ENCODE data around the gene BTF3. TPM values are rescaled to one million over a fixed set of nuclear protein-coding genes. Genes with fewer than 3 reads are reported as not detected.
"Not testable (repeated sequence)": the region's sequence is repeated elsewhere in the genome, so short reads cannot be mapped to it uniquely, and the experiment has no call there.

Gene BTF3
- total RNA-seq, 1 donor = 207 TPM

DNA sequence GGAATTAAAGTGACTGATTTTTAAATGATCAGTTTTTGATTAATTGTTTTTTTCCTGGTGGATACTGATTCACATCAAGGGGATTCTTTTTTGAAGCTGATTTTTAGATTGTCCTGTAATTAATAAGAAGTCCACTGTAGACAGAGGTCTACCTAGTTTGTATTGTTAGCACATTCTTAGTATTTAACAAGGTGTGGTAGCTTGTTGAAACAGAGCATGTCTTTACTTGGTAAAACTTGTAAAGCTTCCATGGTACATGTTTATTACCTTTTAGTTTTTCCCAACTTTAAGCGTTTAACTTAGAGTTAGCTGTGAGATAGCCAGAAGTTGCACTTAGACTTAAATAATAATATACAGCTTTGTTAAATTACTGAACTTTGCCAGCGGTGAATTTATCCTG is 1.5 kb downstream of the BTF3 start:
- DNase-seq (ENCODE audit: insufficient read length, low spot score, missing footprints) = no peak
- peaks cover 46% of the 10 kb centered on the region for H4K20me1 ChIP-seq (ENCODE audit: insufficient read depth, low read length)
- peak overlapping the region; percentile 97 for H3K27ac ChIP-seq (ENCODE audit: low read depth, low read length)
- no peaks in the 10 kb centered on the region for H3K27me3 ChIP-seq (ENCODE audit: insufficient read depth, low read length)
- TF ChIP-seq, protein P1, sequence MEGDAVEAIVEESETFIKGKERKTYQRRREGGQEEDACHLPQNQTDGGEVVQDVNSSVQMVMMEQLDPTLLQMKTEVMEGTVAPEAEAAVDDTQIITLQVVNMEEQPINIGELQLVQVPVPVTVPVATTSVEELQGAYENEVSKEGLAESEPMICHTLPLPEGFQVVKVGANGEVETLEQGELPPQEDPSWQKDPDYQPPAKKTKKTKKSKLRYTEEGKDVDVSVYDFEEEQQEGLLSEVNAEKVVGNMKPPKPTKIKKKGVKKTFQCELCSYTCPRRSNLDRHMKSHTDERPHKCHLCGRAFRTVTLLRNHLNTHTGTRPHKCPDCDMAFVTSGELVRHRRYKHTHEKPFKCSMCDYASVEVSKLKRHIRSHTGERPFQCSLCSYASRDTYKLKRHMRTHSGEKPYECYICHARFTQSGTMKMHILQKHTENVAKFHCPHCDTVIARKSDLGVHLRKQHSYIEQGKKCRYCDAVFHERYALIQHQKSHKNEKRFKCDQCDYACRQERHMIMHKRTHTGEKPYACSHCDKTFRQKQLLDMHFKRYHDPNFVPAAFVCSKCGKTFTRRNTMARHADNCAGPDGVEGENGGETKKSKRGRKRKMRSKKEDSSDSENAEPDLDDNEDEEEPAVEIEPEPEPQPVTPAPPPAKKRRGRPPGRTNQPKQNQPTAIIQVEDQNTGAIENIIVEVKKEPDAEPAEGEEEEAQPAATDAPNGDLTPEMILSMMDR (IDR thresholded peaks at IDR 0.05; ENCODE audit: extremely low read depth, low read depth, low read length) = no peak
- no peaks in the 10 kb centered on the region for H3K9me3 ChIP-seq (ENCODE audit: low read depth, low read length)
- H2AFZ ChIP-seq (ENCODE audit: low read length) = no peak overlapping the region
- peak overlapping the region; percentile 97 for H3K4me3 ChIP-seq (ENCODE audit: insufficient read depth, low read length)
- H3K36me3 ChIP-seq (ENCODE audit: insufficient read depth, low read length) = peaks cover 49% of the 10 kb centered on the region
- H3K4me1 ChIP-seq (ENCODE audit: insufficient read depth, low read length) = peaks cover 25% of the 10 kb centered on the region
- H3K4me2 ChIP-seq (ENCODE audit: insufficient read depth, low read length) = peak overlapping the region; percentile 93
- peaks cover 51% of the 10 kb centered on the region for H3K79me2 ChIP-seq (ENCODE audit: insufficient read depth, low read length)

DNA sequence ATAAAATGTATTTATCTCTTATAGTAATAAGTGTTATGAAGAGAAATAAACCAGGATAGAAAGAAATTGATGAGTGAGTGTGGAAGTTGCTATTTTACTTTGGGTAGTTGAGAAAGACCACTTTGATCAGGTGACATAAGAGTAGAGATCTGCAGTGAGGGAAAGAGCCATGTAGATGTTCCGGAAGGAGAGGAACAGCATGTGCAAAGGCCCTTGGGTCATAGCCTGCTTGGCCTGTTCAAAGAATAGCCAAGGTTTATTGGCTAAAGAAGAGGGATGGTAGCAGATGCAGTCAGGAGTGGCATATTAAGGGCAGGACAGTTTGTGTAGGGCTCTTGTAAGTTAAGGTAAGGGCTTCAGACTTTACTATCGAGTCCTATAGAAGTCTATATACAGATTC is 3.2 kb downstream of the BTF3 start:
- no peak overlapping the region for H2AFZ ChIP-seq (ENCODE audit: low read length)
- no peak overlapping the region for H3K4me2 ChIP-seq (ENCODE audit: insufficient read depth, low read length)
- DNase-seq (ENCODE audit: insufficient read length, low spot score, missing footprints) = no peak
- peaks cover 51% of the 10 kb centered on the region for H3K79me2 ChIP-seq (ENCODE audit: insufficient read depth, low read length)
- no peak overlapping the region for H3K27ac ChIP-seq (ENCODE audit: low read depth, low read length)
- H3K27me3 ChIP-seq (ENCODE audit: insufficient read depth, low read length) = no peaks in the 10 kb centered on the region
- H3K9me3 ChIP-seq (ENCODE audit: low read depth, low read length) = no peaks in the 10 kb centered on the region
- peaks cover 60% of the 10 kb centered on the region for H3K36me3 ChIP-seq (ENCODE audit: insufficient read depth, low read length)
- no peak overlapping the region for H3K4me3 ChIP-seq (ENCODE audit: insufficient read depth, low read length)
- peaks cover 48% of the 10 kb centered on the region for H4K20me1 ChIP-seq (ENCODE audit: insufficient read depth, low read length)
- H3K4me1 ChIP-seq (ENCODE audit: insufficient read depth, low read length) = peaks cover 22% of the 10 kb centered on the region
- TF ChIP-seq, protein P1 (IDR thresholded peaks at IDR 0.05; ENCODE audit: extremely low read depth, low read depth, low read length) = no peak

DNA sequence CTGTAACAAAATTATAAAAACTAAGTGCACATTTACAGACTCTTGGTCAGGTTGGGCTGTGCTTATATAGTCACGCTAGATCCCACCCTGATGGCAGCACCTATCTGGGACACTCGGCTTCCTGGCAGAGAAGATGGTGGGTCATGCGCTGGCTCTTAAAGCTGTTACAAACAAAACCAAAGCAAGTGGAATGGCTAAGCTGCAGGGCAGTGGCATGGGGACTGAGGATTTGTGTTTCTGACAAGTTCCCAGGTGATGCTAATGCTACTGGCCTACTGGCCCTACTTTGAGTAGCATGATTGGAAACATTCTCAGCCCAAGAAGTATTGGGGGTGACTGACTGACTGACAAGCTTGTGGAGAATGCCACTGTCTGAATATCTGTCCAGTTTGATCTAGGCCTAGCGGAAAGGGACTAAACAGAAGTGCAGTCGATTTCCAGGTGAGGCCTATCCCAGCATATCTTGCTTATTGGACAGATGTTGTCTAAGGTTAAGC is 8.3 kb downstream of the BTF3 start:
- Histone ChIP-seq H3K4me2 (ENCODE audit: insufficient read depth, low read length) (no peak overlapping the region), H3K36me3 (ENCODE audit: insufficient read depth, low read length) (peaks cover 41% of the 10 kb centered on the region), H4K20me1 (ENCODE audit: insufficient read depth, low read length) (peaks cover 21% of the 10 kb centered on the region), H3K27ac (ENCODE audit: low read depth, low read length) (no peak overlapping the region), H3K4me3 (ENCODE audit: insufficient read depth, low read length) (no peak overlapping the region), H3K79me2 (ENCODE audit: insufficient read depth, low read length) (peaks cover 15% of the 10 kb centered on the region), H3K9me3 (ENCODE audit: low read depth, low read length) (no peaks in the 10 kb centered on the region), H2AFZ (ENCODE audit: low read length) (no peak overlapping the region), H3K4me1 (ENCODE audit: insufficient read depth, low read length) (no peaks in the 10 kb centered on the region), H3K27me3 (ENCODE audit: insufficient read depth, low read length) (no peaks in the 10 kb centered on the region)
- no peak for DNase-seq (ENCODE audit: insufficient read length, low spot score, missing footprints)
- TF ChIP-seq, protein P1 (IDR thresholded peaks at IDR 0.05; ENCODE audit: extremely low read depth, low read depth, low read length) = no peak

DNA sequence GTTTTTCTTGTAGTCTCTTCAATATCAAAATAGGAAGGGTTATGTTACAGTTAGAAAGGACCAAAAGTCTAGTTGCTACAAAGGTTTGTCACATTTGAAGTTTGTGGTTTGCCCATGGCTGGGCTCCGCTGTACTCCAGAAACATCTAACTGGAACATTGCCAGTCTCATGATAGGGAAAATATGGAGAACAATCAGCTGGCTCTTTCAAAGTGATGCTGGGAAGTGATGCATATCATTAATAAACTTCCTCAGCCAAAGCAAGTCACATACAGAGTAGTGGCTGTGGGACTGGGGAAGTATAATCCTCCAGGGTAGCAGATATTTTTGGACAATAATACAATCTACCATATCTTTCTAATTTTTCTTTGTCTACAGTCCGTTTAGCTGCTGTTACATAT is 8.8 kb downstream of the BTF3 start:
- Histone ChIP-seq H3K4me3 (ENCODE audit: insufficient read depth, low read length) (no peak overlapping the region), H4K20me1 (ENCODE audit: insufficient read depth, low read length) (peaks cover 19% of the 10 kb centered on the region), H3K9me3 (ENCODE audit: low read depth, low read length) (no peaks in the 10 kb centered on the region), H3K4me2 (ENCODE audit: insufficient read depth, low read length) (no peak overlapping the region), H3K4me1 (ENCODE audit: insufficient read depth, low read length) (no peaks in the 10 kb centered on the region), H3K27me3 (ENCODE audit: insufficient read depth, low read length) (no peaks in the 10 kb centered on the region), H3K36me3 (ENCODE audit: insufficient read depth, low read length) (peaks cover 37% of the 10 kb centered on the region), H2AFZ (ENCODE audit: low read length) (no peak overlapping the region), H3K27ac (ENCODE audit: low read depth, low read length) (no peak overlapping the region), H3K79me2 (ENCODE audit: insufficient read depth, low read length) (peaks cover 10% of the 10 kb centered on the region)
- TF ChIP-seq, protein P1 (IDR thresholded peaks at IDR 0.05; ENCODE audit: extremely low read depth, low read depth, low read length) = no peak
- no peak for DNase-seq (ENCODE audit: insufficient read length, low spot score, missing footprints)

DNA sequence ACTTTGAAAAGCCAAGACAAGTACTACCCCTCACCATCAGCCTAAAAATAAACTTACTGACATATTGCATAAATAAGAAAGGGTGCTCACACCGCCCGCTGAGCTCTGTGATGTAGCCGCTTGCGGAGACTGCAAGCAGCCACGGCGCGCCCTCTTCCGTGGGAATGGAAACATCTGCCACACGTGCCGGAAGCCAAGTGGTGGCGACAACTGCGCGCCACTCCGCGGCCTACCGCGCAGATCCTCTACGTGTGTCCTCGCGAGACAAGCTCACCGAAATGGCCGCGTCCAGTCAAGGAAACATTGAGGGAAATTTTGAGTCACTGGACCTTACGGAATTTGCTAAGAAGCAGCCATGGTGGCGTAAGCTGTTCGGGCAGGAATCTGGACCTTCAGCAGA is 10.3 kb downstream of the BTF3 start:
- H3K27ac ChIP-seq (ENCODE audit: low read depth, low read length); H3K4me3 ChIP-seq (ENCODE audit: insufficient read depth, low read length); H3K79me2 ChIP-seq (ENCODE audit: insufficient read depth, low read length); H3K9me3 ChIP-seq (ENCODE audit: low read depth, low read length); DNase-seq (ENCODE audit: insufficient read length, low spot score, missing footprints); H2AFZ ChIP-seq (ENCODE audit: low read length); H3K4me1 ChIP-seq (ENCODE audit: insufficient read depth, low read length); H3K27me3 ChIP-seq (ENCODE audit: insufficient read depth, low read length); H3K4me2 ChIP-seq (ENCODE audit: insufficient read depth, low read length): not testable (repeated sequence)
- Histone ChIP-seq H4K20me1 (ENCODE audit: insufficient read depth, low read length) (peaks cover 13% of the 10 kb centered on the region), H3K36me3 (ENCODE audit: insufficient read depth, low read length) (peaks cover 23% of the 10 kb centered on the region)

All from osteoblast (primary cell).